Measurements from ENCODE around the gene DMD.

- TF ChIP-seq POLR2A (IDR thresholded peaks at IDR 0.05) (no peak), CTCF (IDR thresholded peaks at IDR 0.05) (no peak)
These were observed 2118.9 kb downstream of the DMD start for GRCh38 chrX:31092476-31092875.

Measured in ovary (tissue), 3 donors.